DOHH2 (cell line): ENCODE results near the gene SLC25A28.

Experiments
- CTCF ChIP-seq: fragments of 200-600 bp; sonication (generic); IDR thresholded peaks from one replicate; pipeline ENCODE4 v1.5.1; 2014; ENCODE audit warnings: antibody characterized with exemption, mild to moderate bottlenecking, low read depth, low read length; ENCODE audit not compliant: poor library complexity, severe bottlenecking
- EZH2phosphoT487 ChIP-seq: fragments of 200-600 bp; sonication (generic); IDR thresholded peaks from 2 replicates; pipeline ENCODE4 v1.6.1; 2017; ENCODE audit warnings: borderline replicate concordance, mild to moderate bottlenecking, antibody characterized with exemption, low read length, moderate library complexity, mixed read lengths

- TF ChIP-seq CTCF (peak; percentile 87), EZH2phosphoT487 (no peak)
Measured at GRCh38 chr10:99612167-99612831, 7.9 kb downstream of the SLC25A28 start.
